GM19035 (cell line): ENCODE data around the gene MTSS2.

ENCODE experiments used
- ATAC-seq: cut with Tn5 transposase; IDR thresholded peaks from one replicate; pipeline ENCODE4 v1.9.1; 2021; ENCODE audit not compliant: unreplicated experiment

Gene MTSS2

DNA sequence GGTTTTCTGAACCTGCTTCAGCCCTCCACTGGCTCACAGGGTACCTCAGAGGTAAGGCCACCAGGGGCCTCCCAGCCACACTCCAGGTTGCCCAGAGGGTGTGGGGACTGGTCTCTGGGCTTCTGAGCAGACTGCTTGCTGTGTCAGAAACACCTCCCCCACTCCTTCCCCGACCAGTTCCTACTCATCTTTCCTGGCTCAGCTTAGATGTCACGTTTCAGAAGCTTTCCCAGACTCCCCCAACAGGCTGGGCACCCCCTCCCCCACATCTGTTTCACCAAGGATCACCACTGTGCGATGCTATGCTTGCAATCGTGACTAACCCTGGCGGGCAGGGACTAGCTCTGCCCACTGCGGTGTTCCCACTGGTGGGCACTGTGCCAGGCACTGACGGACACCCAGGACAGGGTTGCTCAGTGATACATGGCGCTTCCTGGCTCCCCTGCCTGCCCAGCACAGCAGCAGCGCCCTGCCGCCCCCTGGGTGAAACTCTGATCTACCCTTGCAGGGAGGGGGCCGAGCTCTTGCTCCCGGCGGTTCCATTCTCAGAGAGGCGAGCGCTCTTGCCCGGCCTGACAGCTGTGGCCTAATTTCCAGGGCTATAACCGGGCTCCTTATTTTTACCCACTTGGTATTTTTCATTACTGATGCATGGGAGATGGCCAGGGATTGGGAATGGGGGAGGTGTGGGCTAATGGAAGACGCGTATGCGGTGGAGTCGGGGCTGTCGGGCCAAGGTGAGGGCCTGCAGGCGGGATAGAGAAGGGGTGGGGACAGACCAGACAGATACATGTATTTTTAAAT lies 29.4 kb upstream of the MTSS2 start:
- ATAC-seq: no peak

GRCh38 chr16:70714581-70715054 lies 28.8 kb upstream of the MTSS2 start:
- no peak for ATAC-seq

- ATAC-seq: no peak
Observed at GRCh38 chr16:70713824-70714223, 28.0 kb upstream of the MTSS2 start.

DNA sequence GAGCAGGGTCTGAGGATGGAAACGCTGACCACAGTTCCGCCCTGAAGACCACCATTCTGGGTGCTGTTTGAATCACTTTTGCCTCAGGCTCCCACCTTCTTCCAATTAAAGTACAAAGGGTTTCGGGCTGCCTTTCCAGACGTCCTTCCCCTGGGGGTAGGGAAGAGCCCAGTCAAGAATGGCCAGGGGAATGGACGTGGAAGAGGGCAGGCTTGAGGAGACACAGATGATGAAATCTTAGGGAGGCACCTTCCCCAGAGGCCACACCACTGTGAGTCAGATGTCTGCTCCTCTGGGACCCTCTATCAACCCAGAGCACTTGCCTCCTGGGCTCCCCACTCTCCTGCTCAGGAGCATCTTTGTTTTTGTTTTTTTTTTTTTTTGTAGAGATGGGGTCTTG lies 27.5 kb upstream of the MTSS2 start:
- no peak for ATAC-seq

GRCh38 chr16:70712942-70713341 lies 27.1 kb upstream of the MTSS2 start:
- no peak for ATAC-seq

DNA sequence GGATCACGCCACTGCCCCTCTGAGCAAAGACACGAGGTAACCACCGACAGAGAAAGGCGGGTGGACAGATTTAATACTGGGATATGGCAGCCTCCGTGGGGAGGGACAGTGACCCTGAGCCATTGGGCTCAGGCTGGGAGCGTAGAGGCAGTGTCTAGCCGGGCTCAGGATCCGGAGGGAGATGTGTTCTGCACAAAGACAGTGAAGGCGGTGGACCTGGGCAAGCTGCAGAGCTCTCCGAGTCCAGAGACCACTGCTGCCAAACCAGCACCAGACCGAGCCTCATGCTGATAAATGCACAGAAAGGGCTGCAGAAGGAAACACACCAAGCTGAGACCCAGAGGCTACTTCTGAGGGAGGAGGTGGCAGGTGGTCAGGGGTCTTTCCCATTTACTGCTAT lies 26.5 kb upstream of the MTSS2 start:
- no peak for ATAC-seq

DNA sequence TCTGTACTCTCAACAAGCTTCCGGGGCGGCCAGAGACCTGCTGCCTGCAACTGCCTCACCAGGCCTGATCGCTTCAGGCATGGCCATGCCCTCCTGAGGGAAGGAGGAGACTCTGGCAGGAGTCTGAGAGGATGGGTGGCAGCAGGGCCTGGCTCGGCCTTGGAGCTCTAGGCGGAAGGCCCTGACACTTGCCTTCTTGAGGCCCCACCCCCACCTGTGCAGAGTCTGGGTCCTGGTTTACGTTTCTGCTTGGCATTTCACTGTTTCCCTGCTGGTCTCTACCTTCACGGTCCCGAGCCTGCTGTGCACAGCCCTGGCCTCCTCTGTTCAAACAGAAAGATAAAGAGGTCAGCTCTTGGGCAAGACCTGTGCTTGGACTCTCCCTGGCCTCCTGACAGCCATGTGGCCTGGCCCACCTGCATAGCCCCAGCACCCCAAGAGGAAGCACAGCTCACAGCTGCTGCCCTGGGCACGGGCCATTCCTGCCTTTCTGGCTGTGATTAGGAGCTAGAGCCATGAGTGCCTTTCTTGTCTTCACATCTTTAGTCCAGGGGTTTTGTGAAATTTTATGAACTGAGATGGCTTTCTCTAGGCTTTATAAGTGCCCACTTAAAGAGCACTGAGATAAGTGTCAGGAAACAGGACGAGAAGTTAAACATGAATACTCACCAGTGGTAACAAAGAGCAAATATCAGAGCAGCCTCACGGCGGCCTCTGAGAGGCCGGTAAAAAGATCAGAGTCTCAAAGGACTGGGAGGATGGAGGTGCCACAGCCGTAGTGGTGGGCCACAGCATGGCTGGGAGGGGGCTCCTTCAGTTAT lies 25.6 kb upstream of the MTSS2 start:
- no peak for ATAC-seq

DNA sequence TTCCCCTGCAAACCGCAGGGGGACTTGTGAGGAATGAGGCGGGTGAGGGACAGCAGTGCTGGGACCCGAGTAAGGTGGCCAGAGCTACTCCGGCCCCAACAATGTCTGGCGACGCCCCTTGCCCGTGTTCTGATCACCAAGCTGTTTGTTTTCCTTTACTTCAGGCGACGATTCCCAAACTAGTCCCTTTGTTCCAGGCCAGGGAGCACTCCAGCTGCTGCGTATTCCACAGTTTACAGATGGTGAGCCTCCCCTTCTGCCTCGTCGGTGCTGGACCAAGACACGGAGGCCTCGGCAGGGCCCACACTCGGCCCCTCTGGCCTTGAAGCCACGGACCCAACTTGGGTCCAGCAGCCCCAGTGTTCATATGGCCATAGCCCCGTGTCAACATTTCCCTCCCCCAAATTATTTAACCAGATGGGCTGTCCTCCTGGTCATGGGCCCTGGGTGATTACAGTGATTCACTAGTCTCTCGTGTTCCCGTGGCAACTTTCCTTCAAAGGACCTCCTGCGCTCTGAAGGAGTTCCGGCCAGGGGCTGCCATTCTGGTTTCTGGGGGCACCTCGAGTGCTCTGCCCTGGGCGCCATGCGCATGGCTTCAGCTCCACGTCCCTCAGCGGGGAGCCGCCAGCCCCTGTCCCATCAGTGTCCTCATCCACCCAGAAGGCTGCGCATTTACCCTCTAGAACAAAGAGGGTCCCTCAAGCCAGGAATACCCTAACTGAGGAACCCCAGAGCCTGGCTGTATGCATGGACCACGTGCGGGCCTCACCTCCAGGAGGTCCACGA lies 24.8 kb upstream of the MTSS2 start:
- ATAC-seq: no peak

DNA sequence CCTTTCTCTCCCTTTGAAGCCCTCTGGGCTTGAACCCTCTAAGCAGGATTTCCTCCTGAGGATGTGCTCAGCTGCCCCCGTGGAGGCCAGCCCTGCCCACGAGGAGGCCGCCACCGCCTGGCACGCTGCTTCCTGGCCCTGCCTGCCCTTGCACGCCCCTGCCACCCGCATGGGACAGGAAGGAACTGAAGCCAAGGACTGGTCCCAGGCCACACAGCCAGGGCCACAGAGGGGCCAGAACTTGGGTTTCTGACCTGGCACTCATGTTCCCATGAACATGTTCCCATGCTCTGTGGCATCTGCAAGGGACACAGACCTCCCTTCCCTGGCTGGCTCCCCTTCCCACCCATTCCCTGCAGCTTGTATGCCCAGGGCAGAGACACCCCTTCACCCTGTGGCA lies 24.1 kb upstream of the MTSS2 start:
- ATAC-seq: no peak

DNA sequence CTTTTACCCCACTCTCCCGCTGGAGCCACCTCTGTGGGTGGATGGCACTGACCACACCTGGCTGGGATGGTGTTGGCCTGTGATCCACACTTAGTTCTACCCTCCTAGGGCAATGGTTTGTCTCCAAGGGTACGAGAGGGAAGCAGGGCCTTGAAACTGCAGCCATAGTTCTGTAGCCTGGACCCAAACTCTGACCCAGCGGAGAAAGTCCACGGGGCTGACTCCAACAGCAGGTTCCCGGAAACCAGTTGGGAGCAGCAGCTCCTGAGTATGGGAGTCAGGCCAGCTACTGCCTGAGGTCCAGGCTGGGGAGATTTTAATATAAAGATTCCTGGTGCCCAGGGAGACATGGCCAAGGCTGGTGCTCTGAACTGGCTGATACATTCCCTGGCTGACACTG lies 23.6 kb upstream of the MTSS2 start:
- no peak for ATAC-seq

GRCh38 chr16:70708366-70709246 lies 22.8 kb upstream of the MTSS2 start:
- ATAC-seq: no peak

- ATAC-seq: no peak
Observed at GRCh38 chr16:70706948-70707465, 21.2 kb upstream of the MTSS2 start.

- no peak for ATAC-seq
Observed at GRCh38 chr16:70705056-70705455, 19.2 kb upstream of the MTSS2 start.

- no peak for ATAC-seq
Observed at GRCh38 chr16:70704586-70704985, 18.7 kb upstream of the MTSS2 start.

- ATAC-seq: no peak
Observed at GRCh38 chr16:70703835-70704381, 18.1 kb upstream of the MTSS2 start.

GRCh38 chr16:70703041-70703834 lies 17.4 kb upstream of the MTSS2 start:
- no peak for ATAC-seq

DNA sequence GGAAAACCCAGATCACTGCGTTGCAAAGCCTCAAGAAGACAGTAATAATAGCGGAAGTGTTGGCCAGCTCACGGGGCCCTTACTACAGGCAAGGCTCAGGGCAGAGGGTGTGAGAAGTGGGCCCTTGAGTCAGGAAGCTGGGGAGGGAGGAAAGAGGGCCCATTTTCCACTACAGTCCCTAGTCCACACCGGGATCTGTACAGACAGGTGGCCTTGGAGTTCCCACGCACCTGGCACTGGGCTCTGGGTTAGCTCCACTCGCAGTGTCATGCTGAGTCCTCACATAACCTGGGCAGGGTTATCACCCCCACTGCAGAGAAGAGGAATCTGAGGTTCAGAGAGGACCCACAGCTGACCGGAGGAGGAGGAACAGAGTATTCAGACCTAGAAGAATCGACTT lies 16.8 kb upstream of the MTSS2 start:
- ATAC-seq: no peak

DNA sequence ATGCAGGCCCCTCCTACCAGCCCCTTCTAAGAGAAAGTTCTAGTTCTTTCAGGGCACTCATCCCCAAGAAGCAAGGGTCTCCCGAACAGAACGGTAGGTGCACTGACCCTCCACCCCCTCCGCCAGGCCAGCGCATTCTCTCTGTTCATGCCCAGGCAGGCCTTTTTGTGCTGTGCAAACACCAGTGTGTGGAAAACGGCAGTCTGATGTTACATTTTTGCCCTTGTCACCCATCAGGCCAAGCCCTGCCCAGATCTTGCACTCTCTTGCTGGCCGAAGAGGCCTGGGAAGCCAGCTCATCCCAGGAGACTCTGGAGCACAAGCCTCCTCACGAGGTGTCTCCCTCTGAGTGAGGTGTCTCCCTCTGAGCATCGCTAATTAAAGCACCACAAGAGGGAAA lies 16.1 kb upstream of the MTSS2 start:
- ATAC-seq: no peak

DNA sequence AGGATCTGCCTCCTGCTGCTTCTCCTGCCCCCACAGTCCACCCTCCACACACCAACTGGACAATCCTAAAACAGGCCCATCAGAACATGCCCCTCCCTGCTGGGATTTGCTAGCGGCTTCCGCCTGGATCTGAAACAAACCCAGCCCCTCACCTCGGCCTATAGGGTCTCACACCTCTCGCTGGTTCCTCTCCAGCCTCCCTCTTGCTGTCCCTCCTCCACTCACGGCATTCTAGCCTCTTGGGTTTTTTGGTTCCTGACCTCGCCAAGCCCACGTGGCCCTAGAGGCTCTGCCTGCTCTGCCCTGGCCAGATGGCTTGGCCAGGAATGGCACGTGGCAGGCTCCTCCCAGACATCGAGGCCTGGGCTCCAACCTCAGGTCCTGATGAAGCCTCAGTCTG lies 15.7 kb upstream of the MTSS2 start:
- ATAC-seq: no peak
